Right lobe of liver (tissue), 4 donors: ENCODE results near the gene TENM3.

Experiments
- POLR2A ChIP-seq: fragments of 450-650 bp; IDR thresholded peaks from one replicate; pipeline ENCODE4 v1.6.1; 2017; ENCODE audit warnings: antibody characterized with exemption, mild to moderate bottlenecking
- TF ChIP-seq, protein P1 (sequence below), 4 donors: fragments of 200-600 bp in 3 of 4; fragments of 450-650 bp in 1 of 4; IDR thresholded peaks; one replicate each; pipeline versions ENCODE4 v1.5.1 to v1.8.0; 2016 to 2022; ENCODE audit warnings: antibody characterized with exemption in 4 of 4, mild to moderate bottlenecking in 2 of 4
- donor health status: DM: no; HTN: no; CAD: no.
- donor health status: DM: no; HTN: no; CAD: no.
- donor health status: DM: no; HTN: yes; CAD: no.

DNA sequence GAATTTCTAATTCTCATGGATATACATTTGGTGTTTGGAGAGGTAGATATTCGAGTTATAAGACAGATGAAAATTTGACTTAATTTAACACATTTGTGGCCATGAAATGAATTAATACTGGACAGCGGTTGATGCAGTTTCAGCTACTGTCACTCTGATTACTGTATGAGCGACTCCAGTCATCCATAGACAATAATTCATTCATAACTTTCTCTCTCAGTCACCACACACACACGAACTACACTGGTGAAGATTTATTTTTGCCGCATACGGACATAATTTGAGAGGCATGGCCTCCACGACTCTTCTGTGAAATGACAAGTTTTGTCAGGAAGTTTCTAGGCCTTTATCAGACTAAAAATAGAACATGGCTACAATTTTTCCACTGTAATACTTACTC is 177.0 kb downstream of the TENM3 start:
- TF ChIP-seq POLR2A: no peak
- TF ChIP-seq, protein P1, sequence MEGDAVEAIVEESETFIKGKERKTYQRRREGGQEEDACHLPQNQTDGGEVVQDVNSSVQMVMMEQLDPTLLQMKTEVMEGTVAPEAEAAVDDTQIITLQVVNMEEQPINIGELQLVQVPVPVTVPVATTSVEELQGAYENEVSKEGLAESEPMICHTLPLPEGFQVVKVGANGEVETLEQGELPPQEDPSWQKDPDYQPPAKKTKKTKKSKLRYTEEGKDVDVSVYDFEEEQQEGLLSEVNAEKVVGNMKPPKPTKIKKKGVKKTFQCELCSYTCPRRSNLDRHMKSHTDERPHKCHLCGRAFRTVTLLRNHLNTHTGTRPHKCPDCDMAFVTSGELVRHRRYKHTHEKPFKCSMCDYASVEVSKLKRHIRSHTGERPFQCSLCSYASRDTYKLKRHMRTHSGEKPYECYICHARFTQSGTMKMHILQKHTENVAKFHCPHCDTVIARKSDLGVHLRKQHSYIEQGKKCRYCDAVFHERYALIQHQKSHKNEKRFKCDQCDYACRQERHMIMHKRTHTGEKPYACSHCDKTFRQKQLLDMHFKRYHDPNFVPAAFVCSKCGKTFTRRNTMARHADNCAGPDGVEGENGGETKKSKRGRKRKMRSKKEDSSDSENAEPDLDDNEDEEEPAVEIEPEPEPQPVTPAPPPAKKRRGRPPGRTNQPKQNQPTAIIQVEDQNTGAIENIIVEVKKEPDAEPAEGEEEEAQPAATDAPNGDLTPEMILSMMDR (IDR thresholded peaks at IDR 0.05): no peak
